Measurements from ENCODE around the gene KIF26B.
"Not testable (repeated sequence)": the region's sequence is repeated elsewhere in the genome, so short reads cannot be mapped to it uniquely, and the experiment has no call there.

KIF26B gene

DNA sequence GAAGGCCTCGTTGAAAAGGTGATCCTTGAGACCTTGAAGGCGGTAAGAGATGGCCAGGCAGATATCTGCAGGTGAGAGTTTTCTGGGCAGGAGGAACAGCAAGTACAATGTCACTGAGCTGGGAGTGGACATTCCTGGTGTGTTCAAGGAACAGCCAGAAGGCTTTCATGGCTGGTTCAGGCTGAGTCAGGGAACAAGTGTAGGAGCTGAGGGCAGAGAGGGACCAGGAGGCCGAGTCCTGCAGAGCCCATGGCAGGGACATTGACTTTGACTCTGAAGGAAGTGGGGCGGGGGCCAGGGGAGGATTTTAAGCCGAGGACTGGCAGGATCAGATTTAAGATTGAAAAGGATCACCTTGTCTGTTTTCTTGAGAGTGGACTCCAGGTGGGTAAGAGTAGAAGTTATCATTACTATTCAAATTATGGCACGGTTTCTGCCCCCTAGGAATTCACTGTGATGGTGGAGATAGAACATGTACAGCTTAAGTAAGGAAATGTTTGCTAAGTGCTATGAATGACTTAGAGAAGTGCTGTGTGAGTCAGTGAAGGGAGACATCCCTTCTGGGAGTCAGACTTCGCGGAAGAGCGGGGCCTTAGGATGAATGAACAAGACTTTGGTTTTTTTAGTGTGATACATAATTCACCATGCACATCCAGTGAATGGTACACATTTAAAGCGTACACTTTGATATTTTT, 202.3 kb downstream of the KIF26B start:
- DNase-seq (ENCODE audit: low spot score) = no peak

- not testable (repeated sequence) for DNase-seq (ENCODE audit: low spot score)
Observed at GRCh38 chr1:245359101-245359680, 204.4 kb downstream of the KIF26B start.

GRCh38 chr1:245361065-245361464, 206.3 kb downstream of the KIF26B start:
- no peak for DNase-seq (ENCODE audit: low spot score)

DNA sequence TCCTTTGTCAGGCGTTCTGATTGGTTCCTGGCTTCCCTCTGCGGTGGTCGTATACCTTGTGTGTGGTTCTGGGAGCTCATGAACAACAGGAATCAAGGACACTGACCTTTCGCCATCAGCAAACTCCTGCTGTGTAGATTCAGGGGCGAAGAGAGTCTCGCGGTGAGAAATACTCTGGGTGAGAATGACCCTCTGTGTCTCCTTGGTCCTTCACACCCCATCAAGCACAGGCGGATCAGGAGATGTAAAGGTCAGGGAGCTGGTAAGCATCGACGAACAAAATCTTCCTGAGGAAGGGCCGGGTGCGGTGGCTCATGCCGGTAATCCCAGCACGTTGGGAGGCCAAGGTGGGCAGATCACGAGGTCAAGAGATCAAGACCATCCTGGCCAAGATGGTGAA, 207.2 kb downstream of the KIF26B start:
- no peak for DNase-seq (ENCODE audit: low spot score)

DNA sequence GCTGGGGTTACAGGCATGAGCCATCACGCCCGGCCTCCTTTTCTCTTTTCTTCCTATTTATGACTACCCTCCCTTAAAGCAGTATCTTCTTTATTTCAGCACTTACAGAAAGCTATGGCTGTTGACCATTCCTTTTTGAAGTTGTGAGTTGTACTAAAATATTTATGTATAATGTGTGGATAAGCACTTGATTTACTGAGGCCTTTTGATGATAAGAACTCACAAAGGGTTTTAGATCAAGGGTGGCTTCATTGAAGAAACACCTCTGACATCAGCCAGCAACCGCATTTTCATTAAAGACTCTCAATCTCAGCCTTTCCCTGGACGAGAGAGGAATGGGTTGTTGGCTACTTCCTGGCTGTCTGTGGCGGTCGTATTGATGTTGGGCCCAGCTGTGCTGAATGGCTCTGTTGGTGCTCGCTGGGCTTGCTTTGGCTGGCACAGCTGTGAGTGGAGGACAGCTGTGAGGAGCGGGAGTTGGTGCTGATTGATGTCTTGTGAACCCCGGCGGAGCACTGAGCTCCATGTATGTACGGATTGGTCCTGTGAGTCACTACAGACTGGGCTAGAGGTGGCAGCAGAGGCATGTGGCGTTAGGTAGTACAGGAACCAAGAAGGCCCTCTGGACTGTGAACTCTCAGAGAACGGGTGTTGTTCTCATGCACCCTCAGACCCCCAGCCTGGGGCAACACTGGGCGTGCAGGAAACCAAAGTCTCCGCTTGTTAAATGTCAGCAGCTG, 208.8 kb downstream of the KIF26B start:
- no peak for DNase-seq (ENCODE audit: low spot score)

GRCh38 chr1:245365095-245366020, 210.6 kb downstream of the KIF26B start:
- DNase-seq (ENCODE audit: low spot score) = no peak

DNA sequence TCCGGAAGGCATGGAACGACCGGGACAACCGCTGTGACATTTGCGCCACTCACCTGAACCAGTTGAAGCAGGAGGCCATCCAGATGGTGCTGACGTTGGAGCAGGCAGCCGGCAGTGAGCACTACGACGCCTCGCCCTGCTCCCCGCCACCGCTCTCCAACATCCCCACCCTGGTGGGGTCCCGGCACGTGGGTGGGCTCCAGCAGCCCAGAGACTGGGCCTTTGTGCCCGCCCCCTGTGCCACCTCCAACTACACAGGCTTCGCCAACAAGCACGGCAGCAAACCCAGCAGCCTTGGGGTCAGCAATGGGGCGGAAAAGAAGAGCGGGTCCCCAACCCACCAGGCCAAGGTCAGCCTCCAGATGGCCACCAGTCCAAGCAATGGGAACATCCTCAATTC, 212.1 kb downstream of the KIF26B start:
- DNase-seq (ENCODE audit: low spot score) = no peak

DNA sequence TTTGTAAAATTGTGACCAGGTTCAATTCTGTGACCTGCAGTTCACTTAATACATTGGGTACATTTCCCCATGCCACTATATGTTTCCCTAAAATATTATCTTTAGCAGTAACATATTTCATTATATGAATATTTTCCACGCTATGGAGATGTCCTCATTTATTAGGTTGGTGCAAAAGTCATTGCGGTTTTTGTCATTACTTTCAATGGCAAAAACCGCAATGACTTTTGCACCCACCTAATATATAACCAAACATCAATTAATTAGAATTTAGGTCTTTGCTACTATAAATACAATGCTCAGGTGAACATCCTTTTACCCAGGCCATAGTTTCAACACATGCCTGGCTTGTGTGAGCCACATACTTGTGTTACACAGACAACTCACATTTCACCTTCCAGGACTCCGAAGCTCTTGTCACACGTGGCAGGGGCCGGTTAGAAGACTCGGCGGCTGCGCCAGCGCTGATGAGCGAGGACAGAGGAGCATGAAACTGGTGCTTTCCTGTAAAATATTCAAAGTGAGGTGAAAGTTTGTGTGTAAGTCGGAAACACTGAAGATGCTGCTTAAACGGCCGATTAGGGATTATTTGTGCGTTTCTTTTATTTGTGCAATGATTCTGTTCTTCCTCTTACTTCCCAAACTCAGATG, 215.5 kb downstream of the KIF26B start:
- no peak for DNase-seq (ENCODE audit: low spot score)

DNA sequence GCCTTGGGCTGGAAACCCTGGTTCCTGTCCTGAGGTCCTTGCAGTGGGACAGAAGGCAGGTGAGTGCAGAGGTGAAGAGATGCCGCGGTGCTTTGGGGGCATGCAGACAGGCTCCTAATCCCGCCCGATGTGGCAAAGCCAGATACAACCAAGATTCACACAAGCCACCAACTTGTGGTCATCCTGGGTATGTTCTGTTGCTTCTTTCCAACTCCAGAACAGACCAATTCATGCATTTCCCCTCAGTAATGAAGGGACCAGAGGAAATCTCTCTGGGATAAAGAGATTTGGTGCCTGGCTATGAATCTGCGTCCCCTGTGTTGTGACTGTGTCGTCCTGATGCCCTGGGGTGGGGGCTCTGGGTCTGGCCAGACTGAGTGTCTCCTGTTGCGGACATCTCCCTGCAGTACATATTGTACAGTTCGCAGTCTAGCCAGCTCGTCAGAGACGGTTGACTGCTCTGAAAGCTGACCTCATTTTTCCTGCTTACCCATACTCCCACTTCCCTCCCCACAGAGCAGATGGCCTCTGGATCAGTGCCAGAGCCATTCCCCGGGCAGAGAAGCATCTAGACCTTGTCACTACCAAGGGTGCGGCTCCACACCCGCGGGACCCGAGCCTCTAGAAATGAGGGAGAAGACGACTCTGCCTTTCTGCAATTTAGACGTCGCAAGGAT, 216.3 kb downstream of the KIF26B start:
- no peak for DNase-seq (ENCODE audit: low spot score)

DNA sequence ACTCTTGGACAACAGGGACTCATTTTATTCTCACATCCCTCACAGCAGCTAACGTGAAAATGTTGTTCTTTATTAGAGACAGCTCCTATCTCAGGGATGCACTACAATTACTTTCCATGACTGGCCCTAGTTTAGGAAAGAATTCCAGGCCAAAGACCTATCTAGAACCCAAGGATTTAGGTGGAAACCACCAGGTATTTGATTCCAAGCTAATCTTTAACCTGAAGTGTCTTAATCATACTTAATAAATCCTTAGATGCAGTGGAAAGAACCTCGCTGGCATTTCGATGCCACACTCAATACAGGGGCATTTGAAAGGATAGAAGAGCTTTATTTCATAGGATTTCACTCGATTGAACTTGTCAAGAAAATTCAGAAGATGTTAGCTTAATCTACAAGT, 218.3 kb downstream of the KIF26B start:
- DNase-seq (ENCODE audit: low spot score) = no peak

- DNase-seq (ENCODE audit: low spot score) = no peak
Observed at GRCh38 chr1:245375789-245376460, 221.1 kb downstream of the KIF26B start.

DNA sequence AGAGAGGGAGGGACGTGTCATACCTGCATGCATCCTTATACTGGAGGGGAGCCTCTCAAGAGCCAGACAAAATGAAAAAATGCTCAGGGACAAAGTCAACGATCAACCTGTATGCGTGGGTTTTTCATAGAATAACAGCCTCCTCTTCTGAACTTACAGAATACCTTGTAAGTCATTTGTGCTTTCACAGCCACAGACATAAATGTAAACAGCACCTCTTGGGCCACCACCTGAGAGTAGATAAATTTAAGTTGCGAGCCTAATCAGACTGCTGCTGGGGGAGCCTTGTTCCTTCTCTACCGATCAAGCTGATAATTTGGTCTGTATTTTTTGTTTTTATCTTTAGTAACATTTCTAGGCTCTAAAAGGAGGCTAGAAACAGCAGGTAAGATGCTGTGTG, 223.1 kb downstream of the KIF26B start:
- no peak for DNase-seq (ENCODE audit: low spot score)

DNA sequence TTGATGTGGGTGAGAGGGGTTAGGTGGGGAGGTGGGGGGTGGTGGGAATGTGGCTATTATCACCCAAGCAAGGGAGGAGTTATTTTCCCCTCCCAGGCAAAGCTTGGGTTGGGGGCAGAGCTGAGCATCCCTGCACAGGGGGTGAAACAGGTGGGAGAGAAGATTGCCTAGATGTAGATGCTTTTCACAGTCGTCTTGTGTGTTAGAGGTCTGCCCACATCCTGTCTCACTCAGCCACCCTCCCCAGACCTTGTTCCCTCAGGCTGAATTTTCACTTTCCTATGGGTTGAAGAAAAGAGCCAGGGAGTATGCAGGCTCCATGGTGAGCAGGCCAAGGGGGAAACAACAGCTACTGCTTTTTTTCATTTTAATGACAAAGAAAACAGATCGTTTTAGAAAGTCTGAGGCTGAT, 223.5 kb downstream of the KIF26B start:
- no peak for DNase-seq (ENCODE audit: low spot score)

GRCh38 chr1:245378745-245379144, 224.0 kb downstream of the KIF26B start:
- no peak for DNase-seq (ENCODE audit: low spot score)

- DNase-seq (ENCODE audit: low spot score) = no peak
Observed at GRCh38 chr1:245380790-245381535, 226.2 kb downstream of the KIF26B start.

GRCh38 chr1:245382981-245383380, 228.2 kb downstream of the KIF26B start:
- no peak for DNase-seq (ENCODE audit: low spot score)

- DNase-seq (ENCODE audit: low spot score) = no peak
Observed at GRCh38 chr1:245383396-245384330, 228.9 kb downstream of the KIF26B start.

GRCh38 chr1:245386297-245386971, 231.6 kb downstream of the KIF26B start:
- DNase-seq (ENCODE audit: low spot score) = no peak
